ENCODE measurements around the gene MYO3A.

Gene MYO3A

GRCh38 chr10:26216585-26217395, 282.8 kb downstream of the MYO3A start, which contains the start of gene GAD2:
Gene GAD2, plus strand, starts transcription at chr10:26216774. Its CDS starts 36 bp downstream, at chr10:26216810.
- no peak for TF ChIP-seq CTCF (conservative IDR thresholded peaks at IDR 0.05)
- TF ChIP-seq ZFX (IDR thresholded peaks at IDR 0.05): no peak
- no peak within 1 kb of the TSS for H3K27ac ChIP-seq

- no peak overlapping the region for H3K27ac ChIP-seq
- TF ChIP-seq CTCF (conservative IDR thresholded peaks at IDR 0.05) (no peak), ZFX (IDR thresholded peaks at IDR 0.05) (no peak)
Observed at GRCh38 chr10:26217396-26218086, 283.5 kb downstream of the MYO3A start.

- no peak for TF ChIP-seq ZFX (IDR thresholded peaks at IDR 0.05)
- no peak for TF ChIP-seq CTCF (conservative IDR thresholded peaks at IDR 0.05)
- no peak overlapping the region for H3K27ac ChIP-seq
Observed at GRCh38 chr10:26219676-26220075, 285.6 kb downstream of the MYO3A start.

GRCh38 chr10:26220901-26221300, 286.9 kb downstream of the MYO3A start:
- no peak for TF ChIP-seq CTCF (conservative IDR thresholded peaks at IDR 0.05)
- no peak for TF ChIP-seq ZFX (IDR thresholded peaks at IDR 0.05)
- no peak overlapping the region for H3K27ac ChIP-seq

- no peak overlapping the region for H3K27ac ChIP-seq
- TF ChIP-seq CTCF (conservative IDR thresholded peaks at IDR 0.05) (no peak), ZFX (IDR thresholded peaks at IDR 0.05) (no peak)
Observed at GRCh38 chr10:26221541-26221940, 287.5 kb downstream of the MYO3A start.

GRCh38 chr10:26222563-26222962, 288.5 kb downstream of the MYO3A start:
- TF ChIP-seq ZFX (IDR thresholded peaks at IDR 0.05) (no peak), CTCF (conservative IDR thresholded peaks at IDR 0.05) (no peak)
- H3K27ac ChIP-seq: no peak overlapping the region

GRCh38 chr10:26225322-26225721, 291.3 kb downstream of the MYO3A start:
- no peak for TF ChIP-seq CTCF (conservative IDR thresholded peaks at IDR 0.05)
- no peak for TF ChIP-seq ZFX (IDR thresholded peaks at IDR 0.05)
- H3K27ac ChIP-seq: no peak overlapping the region
